PC-3 (cell line): ENCODE measurements around the gene NUDT3.

Source experiments
- EZH2phosphoT487 ChIP-seq: fragments of 300-600 bp; sonication (generic); IDR thresholded peaks from 2 replicates; pipeline ENCODE4 v1.6.1; 2018; ENCODE audit warnings: mild to moderate bottlenecking, antibody characterized with exemption, low read length, borderline replicate concordance
- TF ChIP-seq, protein P1 (sequence below): fragments of 300-600 bp; sonication (generic); conservative IDR thresholded peaks from 2 replicates; pipeline ENCODE4 v1.5.1; 2017; ENCODE audit warnings: antibody characterized with exemption, low read depth, mild to moderate bottlenecking, low read length

GRCh38 chr6:34229877-34230276 is 162.6 kb downstream of the NUDT3 start:
- TF ChIP-seq, protein P1, sequence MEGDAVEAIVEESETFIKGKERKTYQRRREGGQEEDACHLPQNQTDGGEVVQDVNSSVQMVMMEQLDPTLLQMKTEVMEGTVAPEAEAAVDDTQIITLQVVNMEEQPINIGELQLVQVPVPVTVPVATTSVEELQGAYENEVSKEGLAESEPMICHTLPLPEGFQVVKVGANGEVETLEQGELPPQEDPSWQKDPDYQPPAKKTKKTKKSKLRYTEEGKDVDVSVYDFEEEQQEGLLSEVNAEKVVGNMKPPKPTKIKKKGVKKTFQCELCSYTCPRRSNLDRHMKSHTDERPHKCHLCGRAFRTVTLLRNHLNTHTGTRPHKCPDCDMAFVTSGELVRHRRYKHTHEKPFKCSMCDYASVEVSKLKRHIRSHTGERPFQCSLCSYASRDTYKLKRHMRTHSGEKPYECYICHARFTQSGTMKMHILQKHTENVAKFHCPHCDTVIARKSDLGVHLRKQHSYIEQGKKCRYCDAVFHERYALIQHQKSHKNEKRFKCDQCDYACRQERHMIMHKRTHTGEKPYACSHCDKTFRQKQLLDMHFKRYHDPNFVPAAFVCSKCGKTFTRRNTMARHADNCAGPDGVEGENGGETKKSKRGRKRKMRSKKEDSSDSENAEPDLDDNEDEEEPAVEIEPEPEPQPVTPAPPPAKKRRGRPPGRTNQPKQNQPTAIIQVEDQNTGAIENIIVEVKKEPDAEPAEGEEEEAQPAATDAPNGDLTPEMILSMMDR, result no peak
- no peak for TF ChIP-seq EZH2phosphoT487
